Nasal cavity respiratory epithelium epithelial cell of viscerocranial mucosa (primary cell): ENCODE measurements around the gene CWC22. TPM values are rescaled to one million over a fixed set of nuclear protein-coding genes. Genes with fewer than 3 reads are reported as not detected.

Experiments used
- total RNA-seq: library from RNA; depleted of rRNA; stranded (reverse); fragments of >200 nt; gene quantifications from 2 replicates; pipeline ENCODE4 v1.2.3, GENCODE V29; 2014

CWC22 gene
- 29.3 and 29.4 TPM in 2 replicates for total RNA-seq

GRCh38 chr2:180006781-180007579 lies at the start of gene CWC22:
CWC22 (minus strand) TSS chr2:180007297; CDS start chr2:179993341, 13,956 bp downstream.

Other genes starting within 250 kb of the CWC22 start
- gene ZNF385B, start 145.7 kb downstream of the CWC22 start, total RNA-seq = 0.34 TPM in 1 of 2 replicates, not detected in the other